Spinal cord (tissue), 10 donors: ENCODE data around the gene NFU1. TPM values are rescaled to one million over a fixed set of nuclear protein-coding genes. Genes with fewer than 3 reads are reported as not detected.
"Not testable (repeated sequence)": the region's sequence is repeated elsewhere in the genome, so short reads cannot be mapped to it uniquely, and the experiment has no call there.

Source experiments
- DNase-seq, 6 donors: peaks; one replicate each; pipeline versions ENCODE4 v3.0.0 to v3.0.0-alpha.2; 2013 to 2015; ENCODE audit warnings: low spot score in 6 of 6, low read depth in 4 of 6
- H3K27ac ChIP-seq: one replicate; pipeline ENCODE4 v1.5.1; 2013; ENCODE audit warnings: low read depth, low read length, control low read depth
- H3K27me3 ChIP-seq: one replicate; pipeline ENCODE4 v1.6.1; 2013; ENCODE audit warnings: low read length; ENCODE audit not compliant: control insufficient read depth, insufficient read depth
- H3K36me3 ChIP-seq: one replicate; pipeline ENCODE4 v1.6.1; 2013; ENCODE audit warnings: low read length; ENCODE audit not compliant: control insufficient read depth, insufficient read depth
- H3K4me1 ChIP-seq: one replicate; pipeline ENCODE4 v1.6.1; 2013; ENCODE audit warnings: low read length; ENCODE audit not compliant: control insufficient read depth, insufficient read depth
- H3K4me3 ChIP-seq: one replicate; pipeline ENCODE4 v1.5.1; 2013; ENCODE audit warnings: low read depth, low read length, control low read depth
- H3K9me3 ChIP-seq: one replicate; pipeline ENCODE4 v1.6.1; 2013; ENCODE audit warnings: low read length; ENCODE audit not compliant: control insufficient read depth, insufficient read depth
- WGBS: methylation state at CpG from one replicate; pipeline ENCODE4 v1.1.5; 2013; ENCODE audit warnings: missing lambda C conversion rate; ENCODE audit not compliant: insufficient coverage; 5-methylcytosine and 5-hydroxymethylcytosine counted together
- polyA plus RNA-seq, 2 donors: library from polyadenylated mRNA; unstranded; fragments of 120-200 nt; gene quantifications; one replicate each; pipeline ENCODE4 v1.2.1, GENCODE V29; 2013; ENCODE audit not compliant: insufficient read length in 2 of 2
- total RNA-seq, 2 donors: library from RNA; depleted of rRNA in 1 of 2; stranded (reverse); fragments of 120-200 nt in 1 of 2; fragments of >200 nt in 1 of 2; gene quantifications; one replicate each; pipeline versions ENCODE4 v1.2.3 to v1.2.4, GENCODE V29; 2013 to 2014
- donor health status: healthy.

NFU1 gene
- total and polyA plus RNA-seq, 4 donors = 41.6 to 74.4 (median 71.6) TPM

DNA sequence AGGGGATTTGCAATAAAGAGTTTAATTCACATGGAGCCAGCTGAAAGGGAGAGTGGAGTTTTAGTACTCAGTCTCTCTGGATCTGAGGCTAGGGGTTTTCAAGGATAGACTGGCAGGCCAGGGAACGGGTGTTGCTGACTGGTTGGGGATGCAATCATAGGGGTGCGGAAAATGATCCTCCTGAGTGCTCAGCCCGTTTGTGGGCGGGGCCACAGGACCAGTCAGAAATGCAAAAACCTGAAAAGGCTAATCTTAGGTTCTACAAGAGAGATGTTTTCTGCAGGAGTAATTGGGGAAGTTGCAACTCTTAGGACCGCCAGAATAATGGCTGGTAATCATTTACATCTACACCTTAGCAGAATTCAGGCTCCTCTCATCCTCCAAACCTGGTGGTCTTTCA, 2.5 kb downstream of the NFU1 start:
- Histone ChIP-seq H3K36me3 (peaks cover 8% of the 10 kb centered on the region), H3K27me3 (no peaks in the 10 kb centered on the region), H3K4me1 (peaks cover 14% of the 10 kb centered on the region), H3K9me3 (no peaks in the 10 kb centered on the region), H3K27ac (no peak overlapping the region), H3K4me3 (no peak overlapping the region)
- WGBS = no CpG with 5 or more reads among the region's 5 CpGs
- no peak for DNase-seq

DNA sequence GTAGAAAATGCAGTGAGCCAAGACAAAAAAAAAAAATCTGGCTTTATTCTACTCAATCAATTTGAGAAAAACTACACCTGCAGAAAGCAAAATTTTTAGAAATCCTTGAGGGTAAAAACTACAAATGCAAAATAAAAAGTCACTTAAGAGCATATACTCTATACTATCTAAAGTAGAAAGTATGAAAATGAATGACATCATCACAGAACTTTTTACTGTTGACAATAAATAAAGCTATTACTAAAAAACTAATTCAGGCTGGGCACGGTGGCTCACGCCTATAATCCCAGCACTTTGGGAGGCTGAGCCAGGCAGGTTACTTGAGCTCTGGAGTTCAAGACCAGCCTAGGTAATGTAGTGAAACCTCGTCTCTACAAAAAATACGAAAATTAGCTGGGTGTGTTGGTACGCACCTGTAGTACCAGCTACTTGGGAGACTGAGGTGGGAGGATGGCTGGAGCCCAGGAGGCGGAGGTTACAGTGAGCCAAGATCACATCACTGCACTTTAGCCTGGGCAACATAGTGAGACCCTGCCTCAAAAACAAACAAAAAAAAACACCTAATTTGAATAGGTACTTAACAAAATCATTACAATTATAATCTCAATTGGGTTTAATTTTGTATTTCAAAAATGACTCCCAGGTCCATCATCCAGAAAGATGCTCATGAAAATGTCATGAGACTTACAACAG, 7.6 kb downstream of the NFU1 start:
- H3K4me3 ChIP-seq = no peak overlapping the region
- no peaks in the 10 kb centered on the region for H3K9me3 ChIP-seq
- H3K27me3 ChIP-seq = no peaks in the 10 kb centered on the region
- WGBS = 95% methylated on average over 3 of the region's 6 CpGs
- no peak for DNase-seq
- H3K36me3 ChIP-seq = peaks cover 48% of the 10 kb centered on the region
- H3K27ac ChIP-seq = no peak overlapping the region
- H3K4me1 ChIP-seq = no peaks in the 10 kb centered on the region

DNA sequence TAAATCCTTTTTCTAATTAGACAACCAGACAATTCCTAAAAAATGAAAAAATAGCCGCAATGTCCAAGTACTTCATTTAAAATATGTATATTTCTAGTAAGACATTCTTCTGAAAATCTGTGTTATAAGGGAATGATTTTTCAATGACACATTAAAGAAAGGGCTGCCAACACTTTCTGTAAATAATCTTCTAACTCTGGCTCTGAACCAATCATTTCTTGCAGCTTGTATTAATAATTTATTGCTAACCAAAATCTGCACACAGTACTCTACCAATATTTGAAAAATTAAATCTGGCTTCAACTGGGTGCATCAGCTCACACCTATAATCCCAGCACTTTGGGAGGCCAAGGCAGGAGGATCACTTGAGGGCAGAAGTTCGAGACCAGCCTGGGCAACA, 8.3 kb downstream of the NFU1 start:
- Histone ChIP-seq H3K36me3 (peaks cover 48% of the 10 kb centered on the region), H3K4me1 (no peaks in the 10 kb centered on the region), H3K9me3 (no peaks in the 10 kb centered on the region), H3K27me3 (no peaks in the 10 kb centered on the region), H3K4me3 (no peak overlapping the region), H3K27ac (no peak overlapping the region)
- WGBS = no CpG with 5 or more reads among the region's 2 CpGs
- no peak for DNase-seq

DNA sequence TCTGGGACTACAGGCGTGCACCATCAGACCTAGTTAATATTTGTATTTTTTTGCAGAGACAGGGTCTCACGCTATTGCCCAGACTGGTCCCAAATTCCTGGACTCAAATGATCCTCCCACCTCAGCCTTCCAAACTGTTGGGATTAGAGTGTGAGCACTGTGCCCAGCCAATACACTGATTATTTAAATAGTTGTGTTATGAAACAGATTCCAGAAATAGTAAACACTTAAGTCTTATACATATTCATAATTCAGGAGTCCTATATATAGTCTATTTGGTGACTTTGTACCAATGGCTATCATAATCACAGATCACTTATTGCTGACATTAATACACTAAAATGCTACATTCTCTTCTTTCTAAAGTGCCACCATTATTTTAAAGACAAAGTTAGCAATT, 12.8 kb downstream of the NFU1 start:
- H3K4me1 ChIP-seq = no peaks in the 10 kb centered on the region
- no peak for DNase-seq
- H3K4me3 ChIP-seq = no peak overlapping the region
- H3K27ac ChIP-seq = no peak overlapping the region
- H3K9me3 ChIP-seq = no peaks in the 10 kb centered on the region
- WGBS = no CpG with 5 or more reads among the region's 2 CpGs
- no peaks in the 10 kb centered on the region for H3K27me3 ChIP-seq
- peaks cover 57% of the 10 kb centered on the region for H3K36me3 ChIP-seq

DNA sequence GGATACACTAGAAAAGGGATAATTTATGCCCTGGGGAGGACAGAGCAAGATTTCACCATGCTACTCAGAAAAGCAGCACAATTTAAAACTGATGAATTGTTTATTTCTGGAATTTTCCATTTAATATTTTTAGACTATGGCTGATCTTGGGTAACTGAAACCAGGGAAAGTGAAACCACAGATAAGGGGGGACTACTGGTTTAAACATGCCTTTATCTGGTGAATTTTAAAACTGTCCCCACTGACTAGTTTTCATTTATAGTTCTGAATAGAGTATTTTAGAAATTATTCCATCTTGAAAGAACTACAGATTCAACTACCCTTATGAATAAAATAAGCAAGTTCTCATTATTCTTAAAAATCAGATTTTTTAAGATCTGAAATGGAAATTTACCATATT, 15.0 kb downstream of the NFU1 start:
- no peak overlapping the region for H3K27ac ChIP-seq

DNA sequence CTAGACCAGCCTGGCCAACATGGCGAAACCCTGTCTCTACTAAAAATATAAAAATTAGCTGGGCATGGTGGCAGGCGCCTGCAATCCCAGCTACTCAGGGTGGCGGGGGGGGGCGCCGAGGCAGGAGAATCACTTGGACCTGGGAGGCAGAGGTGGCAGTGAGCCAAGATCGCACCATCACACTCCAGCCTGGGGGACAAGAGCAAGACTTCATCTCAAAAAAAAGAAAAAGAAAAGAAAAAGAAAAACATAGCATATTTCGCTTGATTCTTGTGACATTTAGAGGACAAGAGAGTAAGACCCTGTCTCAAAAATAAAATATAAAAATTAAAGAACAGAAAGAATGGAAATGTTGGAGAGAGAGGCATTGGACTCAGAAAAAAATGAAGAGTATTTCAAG, 18.1 kb downstream of the NFU1 start:
- H3K9me3 ChIP-seq, H3K27me3 ChIP-seq, DNase-seq, H3K4me1 ChIP-seq, H3K27ac ChIP-seq, H3K4me3 ChIP-seq: not testable (repeated sequence)
- no CpG with 5 or more reads among the region's 7 CpGs for WGBS
- peaks cover 51% of the 10 kb centered on the region for H3K36me3 ChIP-seq

More for the DNA sequence above, 15.0 kb downstream of the NFU1 start:
- DNase-seq = no peak
- Histone ChIP-seq H3K27me3 (no peaks in the 10 kb centered on the region), H3K4me1 (no peaks in the 10 kb centered on the region), H3K4me3 (no peak overlapping the region), H3K9me3 (no peaks in the 10 kb centered on the region), H3K36me3 (peaks cover 57% of the 10 kb centered on the region)

DNA sequence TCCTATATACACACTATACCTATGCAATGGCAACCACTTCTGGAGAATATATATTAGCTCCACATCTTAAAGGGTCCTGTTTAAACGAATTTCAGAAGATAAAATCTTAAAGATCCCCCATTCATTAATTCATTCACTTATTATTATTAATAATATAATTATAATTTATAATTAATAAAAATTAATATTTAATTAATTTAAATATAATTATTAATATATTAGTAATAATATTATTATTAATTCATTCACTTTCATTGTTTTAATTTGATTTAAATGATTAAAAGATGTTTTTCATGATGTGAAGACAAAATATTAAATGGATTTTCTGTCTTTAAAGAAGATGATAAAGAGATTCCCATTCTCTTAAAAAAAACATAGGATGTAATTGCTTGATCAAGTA, 21.1 kb downstream of the NFU1 start:
- Histone ChIP-seq H3K27ac (no peak overlapping the region), H3K9me3 (no peaks in the 10 kb centered on the region), H3K4me3 (no peak overlapping the region), H3K36me3 (peaks cover 52% of the 10 kb centered on the region), H3K4me1 (no peaks in the 10 kb centered on the region), H3K27me3 (no peaks in the 10 kb centered on the region)
- no peak for DNase-seq
- WGBS = no CpG with 5 or more reads among the region's 1 CpG

DNA sequence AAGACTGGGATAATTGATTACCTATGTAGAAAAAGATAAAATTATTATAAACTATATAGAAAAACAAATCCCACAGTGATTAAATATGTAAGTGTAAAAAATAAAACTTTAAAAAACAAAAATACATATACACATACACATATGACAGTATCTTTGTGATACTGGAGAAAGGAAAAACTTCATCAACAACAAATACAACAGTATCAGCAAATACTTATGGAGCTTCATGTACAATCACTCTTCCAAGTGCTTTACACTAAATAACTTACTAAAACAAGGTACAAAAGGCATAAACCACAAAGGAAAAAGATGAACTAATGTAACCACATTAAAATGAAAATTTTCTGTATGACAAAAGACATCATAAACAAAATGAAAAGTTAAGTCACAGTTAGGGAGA, 26.1 kb downstream of the NFU1 start:
- DNase-seq = no peak
- no peaks in the 10 kb centered on the region for H3K9me3 ChIP-seq
- H3K36me3 ChIP-seq = peaks cover 32% of the 10 kb centered on the region
- H3K4me3 ChIP-seq = no peak overlapping the region
- no peak overlapping the region for H3K27ac ChIP-seq
- no peaks in the 10 kb centered on the region for H3K4me1 ChIP-seq
- no peaks in the 10 kb centered on the region for H3K27me3 ChIP-seq

DNA sequence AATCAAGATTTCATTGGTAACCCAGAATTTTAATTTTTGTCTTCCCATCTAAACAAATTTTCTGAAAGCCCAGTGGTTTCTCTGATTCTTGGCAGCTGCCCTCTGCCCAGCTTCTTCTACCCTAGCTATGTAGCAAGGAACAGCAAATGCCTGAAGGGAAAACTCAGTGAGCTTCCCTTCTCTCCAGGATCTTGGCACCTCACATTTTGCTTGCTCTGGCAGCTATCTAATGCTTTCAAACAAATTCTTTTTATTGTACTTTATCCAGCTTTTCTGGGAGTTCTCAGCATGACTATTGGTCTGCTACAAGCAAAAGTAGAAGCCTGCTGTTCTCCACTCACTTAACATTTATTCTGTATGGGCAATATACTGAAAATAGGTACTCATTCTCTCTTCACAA, 31.9 kb downstream of the NFU1 start:
- H3K4me1 ChIP-seq = no peaks in the 10 kb centered on the region
- no peak overlapping the region for H3K27ac ChIP-seq
- peaks cover 39% of the 10 kb centered on the region for H3K36me3 ChIP-seq
- peak in 2 of 6 donors; percentile 17 to 69 for DNase-seq
- no peaks in the 10 kb centered on the region for H3K27me3 ChIP-seq
- H3K9me3 ChIP-seq = peaks cover 4% of the 10 kb centered on the region
- no peak overlapping the region for H3K4me3 ChIP-seq

DNA sequence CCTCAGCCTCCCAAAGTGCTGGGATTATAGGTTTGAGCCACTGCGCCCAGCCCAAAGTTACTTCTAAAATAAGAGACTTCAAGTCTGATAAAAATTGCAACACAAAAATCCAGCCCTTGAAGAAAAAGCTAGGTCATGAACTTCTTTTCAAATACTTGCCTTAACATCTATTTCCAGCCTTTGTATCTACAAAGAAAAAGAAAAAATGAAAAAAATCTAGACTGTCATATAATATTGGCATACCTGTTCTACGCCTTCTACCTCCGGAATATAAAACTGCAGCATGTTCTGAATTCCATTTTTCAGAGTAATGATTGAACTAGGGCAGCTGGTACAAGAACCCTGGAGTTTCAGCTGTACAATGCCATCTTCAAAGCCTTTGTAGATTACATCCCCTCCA, 37.1 kb downstream of the NFU1 start:
- Histone ChIP-seq H3K9me3 (peaks cover 4% of the 10 kb centered on the region), H3K4me3 (no peak overlapping the region), H3K36me3 (peaks cover 55% of the 10 kb centered on the region), H3K27me3 (no peaks in the 10 kb centered on the region), H3K27ac (no peak overlapping the region), H3K4me1 (no peaks in the 10 kb centered on the region)
- WGBS = no CpG with 5 or more reads among the region's 3 CpGs
- DNase-seq = no peak
